ENCODE data around the gene FARS2.

The FARS2 gene

GRCh38 chr6:5706124-5707033 is 445.1 kb downstream of the FARS2 start:
- DNase-seq (ENCODE audit: insufficient read length, low spot score) (no peak), FAIRE-seq (no peak)
- no peak for TF ChIP-seq POLR2A (IDR thresholded peaks at IDR 0.05; ENCODE audit: low read depth, low read length)

DNA sequence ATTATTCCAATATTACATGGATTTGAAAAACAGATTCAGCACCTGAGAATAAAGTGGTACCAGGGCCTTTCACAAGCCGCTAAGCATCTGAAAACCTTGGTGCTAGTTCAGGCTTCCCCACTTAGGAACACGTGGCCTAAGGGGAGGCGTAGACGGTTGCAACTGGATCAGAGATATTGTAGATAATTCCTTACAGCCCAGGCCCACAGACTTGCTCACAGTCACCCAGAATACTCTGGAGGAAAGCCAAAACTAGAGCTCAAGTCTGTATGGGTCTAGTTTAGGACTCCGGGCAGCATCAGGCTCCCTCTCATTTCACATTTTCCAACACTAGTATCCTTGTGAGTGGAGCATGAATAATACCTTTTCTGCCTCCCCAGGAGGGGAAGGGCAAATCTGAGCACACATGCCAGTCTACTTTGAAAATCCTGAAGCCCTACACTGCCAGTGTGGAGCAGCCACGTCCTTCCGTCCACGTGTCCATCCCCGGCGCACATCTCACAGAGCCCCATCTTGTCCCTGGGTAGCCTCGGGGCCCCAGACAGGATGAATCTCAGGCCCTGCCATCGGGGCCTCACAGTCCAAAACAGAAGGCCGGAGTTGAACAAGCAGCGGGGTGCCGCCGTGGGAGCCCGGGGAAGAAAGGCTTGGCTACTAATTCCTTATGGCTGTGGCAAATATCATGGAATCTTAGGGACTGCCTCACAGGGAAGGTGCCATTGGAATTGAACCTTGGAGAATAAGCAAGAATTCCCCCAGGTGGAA is 446.1 kb downstream of the FARS2 start:
- FAIRE-seq (no peak), DNase-seq (ENCODE audit: insufficient read length, low spot score) (no peak)
- no peak for TF ChIP-seq POLR2A (IDR thresholded peaks at IDR 0.05; ENCODE audit: low read depth, low read length)

- TF ChIP-seq POLR2A (IDR thresholded peaks at IDR 0.05; ENCODE audit: low read depth, low read length), result no peak
- no peak for FAIRE-seq
- DNase-seq (ENCODE audit: insufficient read length, low spot score), result no peak
Measured at GRCh38 chr6:5710516-5710915, 449.2 kb downstream of the FARS2 start.

- no peak for TF ChIP-seq POLR2A (IDR thresholded peaks at IDR 0.05; ENCODE audit: low read depth, low read length)
Measured at GRCh38 chr6:5710936-5711335, 449.6 kb downstream of the FARS2 start.

DNA sequence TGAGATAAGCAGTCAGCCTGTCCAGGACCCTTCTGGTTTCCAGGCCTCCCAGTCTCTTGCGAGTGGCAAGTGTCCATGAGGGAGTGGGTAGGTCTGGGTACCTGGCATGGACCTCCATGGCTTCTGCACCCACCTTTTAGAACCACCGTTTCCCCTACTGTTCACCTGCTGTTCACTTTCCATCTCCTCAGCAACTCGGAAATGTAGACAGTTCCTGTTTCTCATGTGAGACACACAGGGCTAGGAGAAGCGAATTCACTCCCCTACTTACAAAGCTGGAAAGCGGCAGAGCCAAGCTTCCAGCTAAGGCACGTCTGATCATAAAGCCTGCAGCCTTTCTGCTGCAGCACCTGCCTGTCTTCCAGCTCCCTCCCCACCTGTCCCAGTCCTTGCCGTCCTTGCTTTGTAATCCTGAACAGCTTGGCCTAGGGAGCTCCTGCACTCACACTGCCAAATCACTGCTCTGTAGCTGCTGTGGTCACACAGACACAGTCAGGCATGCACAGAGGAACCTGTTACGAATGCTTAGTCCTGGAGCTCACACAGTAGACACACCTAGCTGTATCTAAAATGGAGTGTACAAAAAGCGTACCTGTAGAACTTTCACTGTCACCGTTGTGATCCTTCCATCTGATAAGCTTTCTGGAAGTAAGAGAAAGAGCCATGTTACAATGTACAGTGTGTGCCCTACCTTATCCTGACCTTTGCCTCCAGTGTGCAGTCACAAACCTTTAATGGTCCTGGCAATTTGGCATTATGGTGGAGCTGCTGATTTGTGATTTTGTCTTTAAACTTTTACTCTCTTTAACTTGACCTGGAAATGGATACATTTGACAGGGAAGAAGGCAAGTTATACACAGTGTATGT is 451.3 kb downstream of the FARS2 start:
- FAIRE-seq (no peak), DNase-seq (ENCODE audit: insufficient read length, low spot score) (no peak)
- TF ChIP-seq POLR2A (IDR thresholded peaks at IDR 0.05; ENCODE audit: low read depth, low read length), result no peak

More at GRCh38 chr6:5710936-5711335, 449.6 kb downstream of the FARS2 start:
- DNase-seq (ENCODE audit: insufficient read length, low spot score) (no peak), FAIRE-seq (no peak)

DNA sequence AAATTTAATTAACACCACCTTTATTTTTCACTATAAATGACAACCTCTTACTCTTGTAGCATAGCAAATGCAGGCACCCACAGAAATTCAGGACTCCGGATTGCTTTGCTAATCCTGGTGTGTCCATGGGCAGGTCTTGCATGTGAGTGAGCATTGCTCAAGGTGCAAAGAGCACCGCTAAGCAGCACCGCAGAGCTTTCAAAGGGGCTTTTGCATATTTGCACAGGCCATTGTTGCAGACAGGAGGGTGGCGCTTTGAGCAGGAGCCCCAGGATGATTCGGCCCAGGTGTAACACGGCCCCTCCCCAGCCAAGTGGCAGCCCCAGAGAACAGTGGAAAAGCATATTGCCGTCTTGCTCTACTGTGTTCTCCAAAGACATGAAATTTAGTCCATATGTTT is 452.2 kb downstream of the FARS2 start:
- FAIRE-seq (no peak), DNase-seq (ENCODE audit: insufficient read length, low spot score) (no peak)
- TF ChIP-seq POLR2A (IDR thresholded peaks at IDR 0.05; ENCODE audit: low read depth, low read length), result no peak

DNA sequence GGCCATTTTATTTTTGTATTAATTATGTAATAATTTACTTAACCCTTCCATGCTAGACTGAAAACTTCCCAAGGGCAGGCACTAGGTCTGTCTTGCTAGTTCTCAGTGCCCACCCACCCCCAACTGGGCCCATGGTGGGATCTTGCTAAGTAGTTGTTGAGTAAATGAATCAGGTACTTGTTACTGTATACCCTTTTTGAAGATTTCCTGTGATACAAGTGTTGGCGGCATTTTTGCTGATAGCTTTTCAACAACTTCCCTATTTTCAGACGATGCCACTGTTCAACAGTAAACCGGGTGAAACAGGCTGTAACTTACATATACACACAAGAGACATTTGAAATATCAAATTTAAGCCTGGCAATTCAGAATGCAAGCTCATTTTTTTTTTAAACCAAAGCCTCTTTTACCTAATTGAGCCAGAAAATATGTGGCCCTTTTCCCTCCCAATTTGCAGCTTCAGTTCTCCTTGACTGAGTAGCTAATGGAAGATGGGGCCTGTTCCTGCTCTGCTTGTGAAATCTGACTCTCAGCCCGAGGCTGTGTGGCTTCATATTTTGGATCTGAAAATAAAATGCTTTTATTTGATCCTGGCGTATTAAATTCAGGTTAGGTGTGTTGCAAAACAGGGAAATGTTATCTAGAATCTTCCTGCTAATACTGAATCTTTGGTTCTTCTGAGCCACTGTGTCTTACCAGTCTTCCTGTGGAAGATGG is 457.1 kb downstream of the FARS2 start:
- no peak for DNase-seq (ENCODE audit: insufficient read length, low spot score)
- no peak for TF ChIP-seq POLR2A (IDR thresholded peaks at IDR 0.05; ENCODE audit: low read depth, low read length)
- no peak for FAIRE-seq

DNA sequence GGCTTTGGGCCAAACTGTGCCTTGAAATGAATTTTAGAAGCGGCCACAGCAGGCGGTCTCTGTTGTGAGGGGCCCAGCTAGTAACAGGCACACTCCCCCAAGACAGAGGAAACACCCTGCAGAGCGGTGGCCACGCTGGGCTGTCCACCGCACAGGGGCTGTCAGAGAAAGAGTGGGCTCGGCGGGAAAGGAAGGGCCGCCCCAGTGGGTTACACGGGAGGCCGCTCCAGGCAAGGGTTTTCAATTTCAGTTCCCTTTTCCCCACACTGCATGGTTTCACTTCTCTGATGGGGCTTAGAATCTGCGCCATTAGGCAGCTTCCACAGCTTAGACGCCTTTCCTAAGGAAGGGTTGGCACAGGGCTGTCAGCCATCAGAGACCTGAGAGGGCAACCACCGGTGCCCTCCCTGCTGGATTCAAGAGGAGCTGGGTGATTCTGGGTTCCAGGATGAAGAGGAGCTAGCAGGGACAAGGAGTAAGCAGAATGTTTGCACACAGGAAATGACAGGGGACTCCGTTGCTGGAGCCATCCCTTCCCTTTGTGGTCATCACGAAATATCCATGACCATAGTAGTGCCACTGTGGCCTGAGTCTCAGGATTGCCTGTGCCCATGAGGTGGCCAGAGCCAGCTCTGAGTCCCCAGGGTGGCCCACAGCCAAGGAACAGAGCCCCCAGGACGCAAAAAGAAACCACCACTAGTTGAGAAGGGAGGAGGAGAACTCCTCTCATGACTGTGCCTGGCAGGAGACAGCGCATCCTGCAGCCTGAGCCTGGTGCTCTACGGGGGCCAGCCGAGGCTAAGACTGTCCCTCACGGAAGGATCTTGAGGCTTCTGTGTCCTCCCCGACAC is 462.8 kb downstream of the FARS2 start:
- DNase-seq (ENCODE audit: insufficient read length, low spot score) (no peak), FAIRE-seq (no peak)
- TF ChIP-seq POLR2A (IDR thresholded peaks at IDR 0.05; ENCODE audit: low read depth, low read length), result no peak

- FAIRE-seq, result no peak
- TF ChIP-seq POLR2A (IDR thresholded peaks at IDR 0.05; ENCODE audit: low read depth, low read length), result no peak
- no peak for DNase-seq (ENCODE audit: insufficient read length, low spot score)
Measured at GRCh38 chr6:5724911-5725310, 463.6 kb downstream of the FARS2 start.

GRCh38 chr6:5726976-5727718 is 465.8 kb downstream of the FARS2 start:
- no peak for FAIRE-seq
- no peak for TF ChIP-seq POLR2A (IDR thresholded peaks at IDR 0.05; ENCODE audit: low read depth, low read length)
- DNase-seq (ENCODE audit: insufficient read length, low spot score), result no peak

- FAIRE-seq, result no peak
- TF ChIP-seq POLR2A (IDR thresholded peaks at IDR 0.05; ENCODE audit: low read depth, low read length), result no peak
Measured at GRCh38 chr6:5728351-5729079, 467.2 kb downstream of the FARS2 start.

More at GRCh38 chr6:5728351-5729079, 467.2 kb downstream of the FARS2 start:
- DNase-seq (ENCODE audit: insufficient read length, low spot score), result no peak
